ENCODE data around the gene GADD45B. TPM values are rescaled to one million over a fixed set of nuclear protein-coding genes. Genes with fewer than 3 reads are reported as not detected.
"Not testable (repeated sequence)": the region's sequence is repeated elsewhere in the genome, so short reads cannot be mapped to it uniquely, and the experiment has no call there.

The GADD45B gene
- total RNA-seq, 1 donor = 528 TPM

DNA sequence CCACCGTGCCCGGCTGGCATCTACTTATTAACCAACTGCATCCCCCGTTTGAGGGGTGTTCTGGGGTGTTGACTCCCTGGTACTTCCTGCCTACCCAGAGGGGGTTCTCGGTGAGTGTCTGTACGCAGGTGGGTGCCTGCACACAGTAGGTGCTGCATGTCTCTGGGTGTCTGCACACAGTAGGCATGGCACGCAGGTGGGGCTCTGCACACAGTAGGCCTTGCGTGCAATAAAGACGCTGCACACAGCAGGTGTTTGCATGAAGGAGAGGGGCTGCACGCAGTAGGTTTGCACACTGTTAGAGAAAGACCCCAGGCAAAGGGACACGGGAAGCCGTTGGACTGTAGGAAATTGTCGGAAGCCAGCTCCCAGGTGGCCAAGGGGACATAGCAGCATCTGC, 11.2 kb downstream of the GADD45B start:
- no peaks in the 10 kb centered on the region for H3K9me3 ChIP-seq (ENCODE audit: low read depth, low read length)
- H3K4me3 ChIP-seq (ENCODE audit: low read length) = no peak overlapping the region
- H3K4me1 ChIP-seq (ENCODE audit: insufficient read depth, low read length) = peaks cover 28% of the 10 kb centered on the region
- peaks cover 26% of the 10 kb centered on the region for H3K27me3 ChIP-seq (ENCODE audit: insufficient read depth, low read length)

GRCh38 chr19:2487842-2488241, 11.9 kb downstream of the GADD45B start:
- H3K27me3 ChIP-seq (ENCODE audit: insufficient read depth, low read length) = peaks cover 28% of the 10 kb centered on the region
- H3K4me1 ChIP-seq (ENCODE audit: insufficient read depth, low read length) = peaks cover 28% of the 10 kb centered on the region
- no peaks in the 10 kb centered on the region for H3K9me3 ChIP-seq (ENCODE audit: low read depth, low read length)
- no peak overlapping the region for H3K4me3 ChIP-seq (ENCODE audit: low read length)

DNA sequence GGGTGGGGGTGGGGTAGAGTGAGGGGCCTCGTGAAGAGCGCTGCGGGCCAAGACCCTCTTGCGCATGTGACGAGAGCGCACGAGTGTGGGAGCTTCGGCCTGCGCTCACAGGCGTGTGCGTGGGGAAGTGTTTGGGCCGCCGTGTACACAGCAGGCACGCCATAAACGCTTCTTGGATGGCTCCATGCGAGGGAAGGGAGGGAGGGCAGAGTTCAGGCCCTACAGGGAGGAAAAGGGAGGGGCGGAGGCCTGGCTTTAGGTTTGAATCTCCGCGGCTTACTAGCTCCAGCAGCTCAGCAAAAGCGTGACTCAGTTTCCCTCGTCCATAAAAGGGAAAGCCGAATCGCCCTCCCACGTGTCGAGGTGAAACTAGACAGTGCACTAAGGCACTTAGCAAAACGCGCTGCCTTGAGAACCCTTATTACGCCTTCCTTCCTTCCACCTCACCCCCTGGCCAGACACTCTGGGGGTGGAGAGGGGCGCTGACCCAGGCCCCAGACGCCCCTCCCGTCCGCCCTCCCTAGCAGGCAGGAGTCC, 12.5 kb downstream of the GADD45B start:
- Histone ChIP-seq H3K4me3 (ENCODE audit: low read length) (no peak overlapping the region), H3K27me3 (ENCODE audit: insufficient read depth, low read length) (peaks cover 28% of the 10 kb centered on the region), H3K9me3 (ENCODE audit: low read depth, low read length) (no peaks in the 10 kb centered on the region), H3K4me1 (ENCODE audit: insufficient read depth, low read length) (peaks cover 28% of the 10 kb centered on the region)

DNA sequence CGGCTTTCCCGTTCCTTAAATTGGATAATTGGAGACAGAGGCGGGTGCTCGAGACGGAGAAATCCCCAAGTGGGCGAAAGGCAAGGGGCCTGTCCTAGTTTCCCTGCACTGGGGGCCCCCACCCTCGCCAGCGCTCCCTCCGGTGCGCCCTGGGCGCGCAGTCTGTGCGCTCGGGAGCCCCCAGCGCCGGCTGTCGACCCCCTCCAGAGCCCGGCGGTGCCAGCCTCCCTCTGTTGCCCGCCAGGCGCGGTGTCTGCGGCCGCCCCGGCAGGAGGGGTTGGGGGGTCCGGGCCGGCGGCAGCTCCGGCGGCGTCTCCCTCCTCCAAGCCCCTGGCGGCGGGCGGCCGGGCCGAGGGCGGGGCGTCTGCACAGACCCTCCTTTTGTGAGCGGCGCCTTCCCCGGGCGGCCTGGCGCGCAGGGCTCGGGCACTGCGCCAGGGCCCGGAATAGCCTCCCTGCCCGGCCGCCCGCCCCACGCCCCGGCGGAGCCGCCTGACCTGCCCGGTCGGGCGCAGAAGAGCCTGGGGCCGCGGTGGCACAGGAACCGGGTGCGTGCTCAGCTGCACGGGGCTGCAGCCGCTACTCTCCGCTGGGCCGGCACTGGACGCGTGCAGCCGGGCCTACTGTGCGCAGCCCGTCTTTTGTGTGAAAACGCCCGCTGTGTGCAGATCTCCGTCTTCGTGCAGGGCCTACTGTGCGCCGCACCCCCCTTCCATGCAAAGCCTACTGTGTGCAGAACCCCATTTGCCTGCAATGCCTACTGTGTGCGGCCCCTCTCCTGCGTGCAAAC, 13.2 kb downstream of the GADD45B start:
- Histone ChIP-seq H3K4me3 (ENCODE audit: low read length) (no peak overlapping the region), H3K9me3 (ENCODE audit: low read depth, low read length) (no peaks in the 10 kb centered on the region), H3K27me3 (ENCODE audit: insufficient read depth, low read length) (peaks cover 28% of the 10 kb centered on the region), H3K4me1 (ENCODE audit: insufficient read depth, low read length) (peaks cover 28% of the 10 kb centered on the region)

DNA sequence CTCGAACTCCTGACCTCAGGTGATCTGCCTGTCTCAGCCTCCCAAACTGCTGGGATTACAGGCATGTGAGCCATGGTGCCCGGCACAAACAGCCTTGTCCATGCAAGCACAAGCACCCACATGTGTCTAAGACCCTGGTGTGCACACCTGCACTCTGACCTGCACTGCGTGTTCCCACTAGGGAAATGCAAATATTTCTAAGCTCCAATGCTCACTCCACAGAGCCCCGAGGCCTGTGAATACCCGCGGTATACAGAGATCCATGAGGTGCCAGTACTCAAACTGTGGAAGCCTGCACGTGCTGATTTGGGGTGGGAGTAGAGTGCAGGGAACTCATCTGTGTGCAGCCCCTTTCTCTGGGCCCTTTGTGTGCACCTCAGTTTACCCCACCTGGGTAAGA, 14.7 kb downstream of the GADD45B start:
- peaks cover 28% of the 10 kb centered on the region for H3K27me3 ChIP-seq (ENCODE audit: insufficient read depth, low read length)
- H3K4me3 ChIP-seq (ENCODE audit: low read length) = no peak overlapping the region
- H3K4me1 ChIP-seq (ENCODE audit: insufficient read depth, low read length) = peaks cover 43% of the 10 kb centered on the region
- no peaks in the 10 kb centered on the region for H3K9me3 ChIP-seq (ENCODE audit: low read depth, low read length)

DNA sequence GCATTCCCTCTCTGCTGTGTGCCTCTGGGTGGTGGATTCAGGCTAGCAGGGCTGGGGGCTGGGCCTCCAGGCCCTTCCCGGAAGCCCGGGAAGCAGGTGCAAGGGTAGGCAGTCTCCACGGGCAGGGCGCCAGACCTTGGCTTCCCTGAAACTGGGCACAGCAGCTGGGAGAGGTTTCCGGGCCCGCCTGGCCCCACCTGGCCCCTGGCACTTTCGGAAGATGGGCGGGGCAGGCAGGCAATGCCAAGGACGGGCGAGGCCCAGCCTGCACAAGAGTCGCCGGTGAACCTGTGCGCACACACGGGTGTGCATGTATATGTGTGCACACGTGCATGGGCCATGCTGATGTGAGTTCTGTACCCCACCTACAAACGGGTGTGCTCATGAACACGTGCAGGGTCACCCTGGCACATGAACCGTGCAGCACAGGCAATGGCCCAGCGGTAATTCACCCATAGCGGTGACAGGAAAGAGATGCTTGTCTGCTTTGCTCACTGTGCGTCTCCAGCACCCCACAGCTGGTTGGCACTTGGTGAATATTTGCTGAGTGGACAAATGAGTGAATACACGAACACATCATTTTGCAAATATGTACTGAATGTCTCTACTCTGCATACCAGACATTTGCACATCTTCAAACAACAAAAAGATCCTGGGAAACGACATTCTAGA, 15.3 kb downstream of the GADD45B start:
- Histone ChIP-seq H3K4me3 (ENCODE audit: low read length) (no peak overlapping the region), H3K27me3 (ENCODE audit: insufficient read depth, low read length) (peaks cover 28% of the 10 kb centered on the region), H3K4me1 (ENCODE audit: insufficient read depth, low read length) (peaks cover 48% of the 10 kb centered on the region), H3K9me3 (ENCODE audit: low read depth, low read length) (no peaks in the 10 kb centered on the region)

DNA sequence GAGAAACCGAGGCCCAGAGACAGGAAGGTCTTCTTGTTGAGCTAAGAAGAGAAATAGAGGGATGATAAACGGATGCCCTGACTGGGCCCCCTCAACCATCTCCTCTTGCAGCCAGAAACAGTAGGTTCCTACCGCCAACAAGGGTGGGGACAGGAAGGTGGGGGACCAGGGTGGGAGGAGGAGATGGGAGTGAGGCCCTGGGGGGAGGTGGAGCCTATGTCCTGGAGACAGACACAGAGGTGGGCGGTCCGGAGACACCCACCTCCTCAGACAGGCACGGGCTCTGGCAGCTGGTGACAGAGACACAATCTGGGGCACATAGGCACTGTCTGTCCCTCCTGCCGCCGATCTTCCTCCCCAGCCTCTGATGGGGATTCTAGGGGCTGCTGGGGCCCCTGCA, 16.9 kb downstream of the GADD45B start:
- H3K4me3 ChIP-seq (ENCODE audit: low read length) = no peak overlapping the region
- H3K27me3 ChIP-seq (ENCODE audit: insufficient read depth, low read length) = peaks cover 28% of the 10 kb centered on the region
- H3K4me1 ChIP-seq (ENCODE audit: insufficient read depth, low read length) = peaks cover 48% of the 10 kb centered on the region
- no peaks in the 10 kb centered on the region for H3K9me3 ChIP-seq (ENCODE audit: low read depth, low read length)

- Histone ChIP-seq H3K4me1 (ENCODE audit: insufficient read depth, low read length) (peaks cover 47% of the 10 kb centered on the region), H3K27me3 (ENCODE audit: insufficient read depth, low read length) (peaks cover 26% of the 10 kb centered on the region)
- H3K4me3 ChIP-seq (ENCODE audit: low read length); H3K9me3 ChIP-seq (ENCODE audit: low read depth, low read length): not testable (repeated sequence)
Measured at GRCh38 chr19:2493448-2493847, 17.5 kb downstream of the GADD45B start.

- Histone ChIP-seq H3K4me3 (ENCODE audit: low read length) (no peak overlapping the region), H3K27me3 (ENCODE audit: insufficient read depth, low read length) (peaks cover 21% of the 10 kb centered on the region), H3K9me3 (ENCODE audit: low read depth, low read length) (no peaks in the 10 kb centered on the region)
Measured at GRCh38 chr19:2494084-2494446, 18.1 kb downstream of the GADD45B start.

DNA sequence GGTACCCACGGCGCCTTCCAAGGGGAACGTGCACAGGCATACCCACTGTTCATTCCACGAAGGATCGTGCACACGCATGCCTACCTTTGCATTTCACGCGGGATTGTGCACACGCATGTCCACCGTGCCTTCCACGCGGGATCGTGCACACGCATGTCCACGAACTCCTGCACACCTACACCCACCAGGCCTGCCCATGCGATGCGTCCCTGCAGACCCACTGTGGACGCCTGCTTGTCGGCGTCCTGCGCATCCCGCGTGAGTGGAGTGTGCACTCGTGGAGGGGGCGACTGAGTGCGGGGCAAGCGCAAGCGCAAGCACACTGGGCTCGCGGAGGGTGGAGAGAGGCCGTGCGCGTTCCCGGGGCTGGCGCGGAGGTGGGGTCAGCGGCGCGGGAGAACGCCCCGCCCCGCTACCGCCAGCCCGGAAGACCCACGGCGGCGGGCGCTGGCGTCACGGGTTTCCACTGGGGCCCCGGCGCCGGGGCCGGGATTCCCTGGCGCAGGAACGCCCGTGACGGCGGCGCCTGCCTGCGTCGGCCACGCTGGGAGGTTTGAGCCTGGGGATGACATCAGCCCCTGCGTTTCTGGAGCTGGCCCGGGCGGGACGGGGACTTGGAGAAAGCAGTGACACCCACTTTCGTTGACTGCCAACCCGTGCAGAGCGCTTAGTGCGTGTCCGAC, 18.7 kb downstream of the GADD45B start:
- Histone ChIP-seq H3K9me3 (ENCODE audit: low read depth, low read length) (no peaks in the 10 kb centered on the region), H3K4me1 (ENCODE audit: insufficient read depth, low read length) (peaks cover 36% of the 10 kb centered on the region), H3K27me3 (ENCODE audit: insufficient read depth, low read length) (peaks cover 19% of the 10 kb centered on the region), H3K4me3 (ENCODE audit: low read length) (peak overlapping the region; percentile 50)

More at GRCh38 chr19:2494084-2494446, 18.1 kb downstream of the GADD45B start:
- peaks cover 41% of the 10 kb centered on the region for H3K4me1 ChIP-seq (ENCODE audit: insufficient read depth, low read length)

- Histone ChIP-seq H3K27me3 (ENCODE audit: insufficient read depth, low read length) (peaks cover 14% of the 10 kb centered on the region), H3K9me3 (ENCODE audit: low read depth, low read length) (no peaks in the 10 kb centered on the region), H3K4me3 (ENCODE audit: low read length) (peak overlapping the region; percentile 50), H3K4me1 (ENCODE audit: insufficient read depth, low read length) (peaks cover 33% of the 10 kb centered on the region)
Measured at GRCh38 chr19:2495130-2495641, 19.3 kb downstream of the GADD45B start.

GRCh38 chr19:2495651-2496316, 19.9 kb downstream of the GADD45B start:
- Histone ChIP-seq H3K4me1 (ENCODE audit: insufficient read depth, low read length) (peaks cover 29% of the 10 kb centered on the region), H3K4me3 (ENCODE audit: low read length) (no peak overlapping the region), H3K9me3 (ENCODE audit: low read depth, low read length) (no peaks in the 10 kb centered on the region), H3K27me3 (ENCODE audit: insufficient read depth, low read length) (peaks cover 11% of the 10 kb centered on the region)

DNA sequence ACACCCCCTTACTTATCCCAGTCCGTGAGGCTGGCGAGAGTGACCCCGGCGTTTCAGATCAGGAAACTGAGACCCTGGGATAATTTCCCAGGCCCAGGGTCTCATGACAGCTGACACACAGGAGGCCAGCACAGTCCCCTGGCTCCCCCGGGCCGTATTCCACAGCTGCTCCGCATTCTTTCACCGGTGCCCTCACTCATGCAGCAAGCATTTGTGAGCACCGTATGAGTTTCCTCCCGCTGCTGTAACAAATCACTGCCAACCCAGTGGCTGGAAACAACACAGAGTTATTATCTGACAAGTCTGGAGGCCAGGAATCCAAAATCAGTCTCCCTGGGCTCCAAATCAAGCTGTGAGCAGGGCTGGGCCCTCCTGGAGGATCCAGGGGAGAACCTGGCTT, 21.3 kb downstream of the GADD45B start:
- Histone ChIP-seq H3K4me3 (ENCODE audit: low read length) (no peak overlapping the region), H3K9me3 (ENCODE audit: low read depth, low read length) (no peaks in the 10 kb centered on the region), H3K4me1 (ENCODE audit: insufficient read depth, low read length) (peaks cover 20% of the 10 kb centered on the region), H3K27me3 (ENCODE audit: insufficient read depth, low read length) (peaks cover 2% of the 10 kb centered on the region)

GRCh38 chr19:2500156-2500555, 24.2 kb downstream of the GADD45B start:
- no peak overlapping the region for H3K4me3 ChIP-seq (ENCODE audit: low read length)
- peaks cover 29% of the 10 kb centered on the region for H3K4me1 ChIP-seq (ENCODE audit: insufficient read depth, low read length)
- no peaks in the 10 kb centered on the region for H3K27me3 ChIP-seq (ENCODE audit: insufficient read depth, low read length)
- no peaks in the 10 kb centered on the region for H3K9me3 ChIP-seq (ENCODE audit: low read depth, low read length)

All from mononuclear cell (primary cell).